HG03520 (cell line): ENCODE data around the gene POU5F1.

ENCODE experiments used
- ATAC-seq: cut with Tn5 transposase; IDR thresholded peaks from one replicate; pipeline ENCODE4 v1.9.1; 2021; ENCODE audit warnings: mild to moderate bottlenecking, moderate library complexity; ENCODE audit not compliant: unreplicated experiment

POU5F1 gene

DNA sequence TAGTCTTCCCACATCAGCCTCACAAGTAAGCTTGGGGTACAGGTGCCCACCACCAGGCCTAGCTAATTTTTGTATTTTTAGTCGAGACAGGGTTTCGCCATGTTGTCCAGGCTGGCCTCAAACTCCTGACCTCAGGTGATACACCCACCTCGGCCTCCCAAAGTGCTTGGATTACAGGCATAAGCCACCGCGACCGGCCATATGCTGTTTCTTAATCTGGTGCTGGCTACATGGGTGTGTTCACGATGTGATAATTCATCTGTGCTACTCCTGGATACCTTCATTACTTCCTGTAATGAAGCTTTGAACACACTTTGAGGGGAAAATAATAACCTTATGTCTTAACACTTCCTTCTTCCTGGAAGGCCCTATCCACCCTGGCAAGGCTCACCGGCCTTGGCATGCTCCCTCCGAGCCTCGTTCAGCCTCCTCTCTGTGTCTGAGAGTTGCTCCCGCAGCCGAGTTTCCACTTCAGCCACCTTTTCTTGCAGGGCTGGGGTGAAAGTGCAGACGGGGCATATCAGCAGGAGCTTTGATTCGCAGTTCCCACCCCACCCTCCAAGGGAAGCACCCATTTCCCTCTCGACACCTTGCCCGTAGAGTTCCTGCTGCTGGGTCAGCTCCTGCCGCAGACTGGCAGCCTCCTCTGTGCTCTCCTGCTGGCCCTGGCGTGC is 26.0 kb downstream of the POU5F1 start:
- ATAC-seq, result no peak

DNA sequence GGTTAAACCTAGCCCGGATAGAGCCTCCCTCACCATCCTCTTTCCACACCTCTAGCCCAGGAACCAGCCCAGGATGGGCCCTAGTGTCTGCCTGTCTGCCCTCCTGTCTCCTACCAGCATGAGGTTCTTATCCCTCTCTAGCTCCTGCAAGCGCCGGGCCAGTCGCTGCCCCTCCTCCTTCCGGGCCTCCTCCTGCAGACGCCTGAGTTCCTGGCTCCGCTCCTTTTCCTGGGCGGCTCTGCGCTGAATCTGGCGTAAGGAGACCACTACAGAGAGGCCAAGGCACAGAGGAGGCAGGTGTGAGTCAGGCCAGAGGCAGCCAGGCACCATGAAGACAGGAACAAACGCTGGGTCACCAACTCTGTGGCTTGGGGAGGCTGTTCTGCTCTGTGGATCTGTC is 27.3 kb downstream of the POU5F1 start:
- ATAC-seq, result no peak

DNA sequence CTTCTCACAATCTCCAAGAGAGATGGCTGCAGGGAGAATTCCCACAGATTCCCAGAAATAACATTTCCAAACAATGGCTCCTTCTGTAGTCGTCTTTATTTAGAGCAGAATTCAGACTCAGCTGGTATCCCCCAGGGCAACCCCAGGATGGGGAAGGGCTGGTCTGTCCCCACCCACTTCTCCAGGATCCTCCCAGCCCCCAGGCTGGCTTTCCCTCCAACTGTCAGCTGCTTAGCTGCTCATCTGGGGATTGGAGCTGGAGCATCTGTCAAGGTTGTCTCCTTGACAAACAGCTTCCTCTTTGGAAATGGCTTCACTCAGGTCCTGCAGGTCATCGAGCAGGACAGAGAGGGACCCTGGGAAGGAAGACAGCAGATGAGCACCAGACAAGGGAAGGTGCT is 28.1 kb downstream of the POU5F1 start:
- no peak for ATAC-seq

DNA sequence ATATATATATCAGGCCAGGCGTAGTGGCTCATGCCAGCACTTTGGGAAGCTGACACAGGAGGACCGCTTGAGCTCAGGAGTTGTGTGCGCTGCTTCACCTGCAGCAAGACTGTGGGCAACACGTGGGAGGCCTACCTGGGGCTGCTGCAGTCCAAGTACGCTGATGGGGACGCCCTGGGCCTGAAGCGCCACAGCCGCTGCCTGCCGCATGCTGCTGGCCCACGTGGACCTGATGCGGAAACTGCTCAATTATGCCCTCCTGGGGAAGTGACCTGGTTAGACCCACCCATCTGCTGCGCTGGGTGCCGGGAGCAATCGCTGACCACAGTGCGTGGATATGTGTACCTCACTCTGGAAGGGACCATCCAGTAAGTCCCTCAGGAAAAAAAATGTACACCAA is 29.8 kb downstream of the POU5F1 start:
- no peak for ATAC-seq

DNA sequence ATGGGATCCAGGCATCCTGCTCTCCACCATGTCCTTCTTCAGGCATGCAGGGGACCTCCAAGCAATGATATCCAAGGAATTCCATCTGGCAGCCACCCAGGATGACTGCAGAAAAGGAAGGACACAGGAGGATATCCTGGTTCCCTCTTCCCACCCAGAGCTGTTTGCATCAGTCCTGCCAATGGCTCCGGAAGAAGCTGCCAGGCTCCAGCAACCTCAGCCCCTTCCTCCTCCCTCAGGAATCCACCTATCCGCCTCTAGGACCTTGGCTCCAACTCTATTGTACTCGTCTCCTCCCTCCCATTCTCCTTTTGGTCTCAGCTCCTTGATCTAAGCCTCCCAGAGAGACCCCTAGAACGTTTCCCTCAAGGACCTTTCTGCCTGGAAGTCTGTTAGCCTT is 30.9 kb downstream of the POU5F1 start:
- no peak for ATAC-seq

DNA sequence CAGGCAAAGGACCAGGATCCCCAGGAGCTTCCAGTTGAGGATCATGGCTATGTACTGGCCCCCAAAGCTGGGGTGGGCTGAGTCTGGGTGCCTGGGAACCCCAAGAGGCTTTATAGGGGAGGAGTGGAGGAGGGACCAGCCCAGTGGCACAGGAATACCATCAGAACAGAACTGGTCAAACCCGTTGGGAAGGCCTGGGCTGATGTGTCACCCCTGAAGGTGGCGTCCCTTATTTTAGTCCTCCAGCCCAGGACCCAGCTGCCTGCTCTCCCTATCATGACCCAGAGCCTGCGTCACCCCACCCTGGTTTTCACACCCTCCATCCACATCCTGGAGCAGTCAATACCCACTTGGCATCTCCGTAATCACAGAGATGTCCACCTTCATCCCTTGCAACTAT is 31.5 kb downstream of the POU5F1 start, which contains the start of gene PSORS1C2:
Gene PSORS1C2, minus strand, starts transcription at position 85 of the 400 bp plus-strand sequence. Its CDS starts 40 bp downstream, at position 45.
- ATAC-seq, result no peak

DNA sequence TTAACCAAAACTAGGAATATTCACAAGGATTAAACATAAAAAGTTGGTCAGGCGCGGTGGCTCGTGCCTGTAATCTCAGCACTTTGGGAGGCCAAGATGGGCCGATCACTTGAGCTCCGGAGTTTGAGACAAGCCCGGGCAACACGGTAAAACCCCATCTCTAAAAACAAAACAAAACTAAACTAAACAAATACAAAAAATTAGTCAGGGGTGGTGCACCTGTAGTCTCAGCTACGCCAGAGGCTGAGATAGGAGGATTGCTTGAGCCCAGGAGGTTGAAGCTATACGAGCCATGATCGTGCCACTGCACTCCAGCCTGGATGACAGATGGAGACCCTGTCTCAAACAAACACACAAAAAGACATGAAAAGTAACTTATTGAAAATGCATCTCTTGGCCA is 34.8 kb downstream of the POU5F1 start:
- no peak for ATAC-seq

DNA sequence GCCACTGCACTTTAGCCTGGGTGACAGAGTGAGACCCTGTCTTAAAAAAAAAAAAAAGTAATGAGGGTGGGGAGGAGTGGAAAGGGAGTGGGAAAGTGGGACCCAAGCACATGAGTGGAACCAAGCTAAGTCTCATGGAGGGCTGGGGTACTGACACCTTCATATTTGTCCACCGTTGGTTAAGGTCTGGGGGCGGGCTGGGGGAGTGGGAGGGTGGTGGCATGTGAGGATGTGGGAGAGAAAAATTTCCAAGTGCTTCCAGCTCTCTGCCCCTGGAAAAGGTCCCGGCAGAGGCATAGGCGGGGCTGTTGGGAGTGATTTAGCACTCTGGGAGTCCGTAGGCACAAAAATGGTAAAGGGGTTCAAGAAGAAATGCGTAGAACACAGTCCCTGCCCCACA is 37.7 kb downstream of the POU5F1 start:
- ATAC-seq, result no peak

DNA sequence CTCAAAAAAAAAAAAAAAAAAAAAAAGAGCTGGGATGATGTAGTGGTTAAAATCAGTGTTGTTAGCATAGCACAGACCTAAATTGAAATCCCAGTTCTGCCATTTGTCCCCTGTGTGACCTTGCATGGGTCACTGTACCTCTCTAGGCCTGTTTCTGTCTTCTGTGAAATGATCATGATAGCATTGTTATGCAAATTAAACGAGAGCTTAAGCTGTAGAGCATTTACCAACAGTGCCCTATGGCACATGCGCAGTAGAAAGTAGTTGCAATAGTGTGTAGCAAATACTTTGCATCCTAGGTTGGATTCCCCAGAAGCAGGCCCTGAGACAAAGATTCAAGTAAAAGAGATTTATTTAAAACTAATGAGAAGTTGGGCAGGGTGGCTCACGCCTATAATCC is 38.9 kb downstream of the POU5F1 start:
- no peak for ATAC-seq

DNA sequence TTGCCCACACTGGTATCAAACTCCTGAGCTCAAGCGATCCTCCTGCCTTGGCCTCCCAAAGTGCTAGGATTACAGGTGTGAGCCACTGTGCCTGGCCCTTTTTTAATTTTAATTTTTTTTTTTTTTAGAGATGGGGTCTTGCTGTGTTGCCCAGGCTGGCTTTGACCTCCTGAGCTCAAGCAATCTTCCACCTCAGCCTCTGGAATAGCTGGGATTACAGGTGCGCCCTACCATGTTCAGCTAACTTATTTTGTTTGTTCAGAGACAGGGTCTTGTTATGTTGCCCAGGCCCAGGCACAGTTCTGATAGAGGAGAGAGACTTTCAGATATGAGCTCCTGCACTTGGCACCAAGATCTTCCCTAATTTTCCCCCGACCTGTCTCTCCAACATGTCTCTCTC is 39.7 kb downstream of the POU5F1 start:
- no peak for ATAC-seq

DNA sequence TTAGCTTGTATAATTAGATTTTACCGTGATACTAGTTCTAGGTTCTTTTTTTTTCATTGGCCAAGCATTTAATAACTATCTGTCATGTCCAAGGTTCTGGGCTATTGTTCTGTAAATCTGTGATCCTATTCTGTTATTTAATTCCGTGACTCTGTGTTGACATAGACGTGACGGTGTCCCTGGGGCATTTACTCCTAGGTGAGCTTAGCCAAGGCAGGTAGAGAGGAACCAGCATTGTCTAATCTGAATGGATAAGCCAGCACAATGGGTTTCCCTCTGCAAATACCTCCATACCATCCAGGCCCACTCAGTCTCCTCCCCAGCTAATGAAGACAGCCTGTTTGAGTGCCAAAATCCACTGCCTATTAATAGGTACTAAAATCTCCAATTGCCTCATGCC is 41.4 kb downstream of the POU5F1 start:
- ATAC-seq, result no peak

DNA sequence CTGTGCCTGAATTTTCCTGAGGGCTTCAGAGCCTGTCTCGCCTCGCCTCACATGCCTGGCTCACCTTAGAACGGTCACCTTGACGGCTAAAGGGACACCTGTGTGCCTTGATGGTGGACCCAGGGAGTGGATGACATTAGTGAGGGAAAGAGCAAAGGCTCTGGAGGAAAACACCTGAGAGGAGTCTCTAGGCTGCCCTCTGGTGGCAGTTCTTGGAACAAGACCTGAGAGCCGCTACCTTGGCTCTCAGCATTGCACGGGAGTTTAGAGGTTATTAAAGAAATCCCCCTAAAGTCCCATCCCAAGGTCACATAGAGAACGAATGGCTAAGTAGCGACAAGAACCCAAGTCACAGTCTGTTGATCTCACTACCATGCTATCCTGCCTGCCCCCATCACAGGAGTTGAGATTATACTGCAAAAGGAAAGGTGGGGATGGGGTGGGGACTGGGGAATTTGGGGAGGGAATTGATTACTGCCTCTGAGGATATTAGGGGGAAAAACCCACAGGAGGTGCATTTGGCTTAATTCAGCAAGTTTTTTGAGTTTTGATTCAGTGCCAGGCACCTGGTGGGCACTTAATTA is 42.3 kb downstream of the POU5F1 start:
- no peak for ATAC-seq

DNA sequence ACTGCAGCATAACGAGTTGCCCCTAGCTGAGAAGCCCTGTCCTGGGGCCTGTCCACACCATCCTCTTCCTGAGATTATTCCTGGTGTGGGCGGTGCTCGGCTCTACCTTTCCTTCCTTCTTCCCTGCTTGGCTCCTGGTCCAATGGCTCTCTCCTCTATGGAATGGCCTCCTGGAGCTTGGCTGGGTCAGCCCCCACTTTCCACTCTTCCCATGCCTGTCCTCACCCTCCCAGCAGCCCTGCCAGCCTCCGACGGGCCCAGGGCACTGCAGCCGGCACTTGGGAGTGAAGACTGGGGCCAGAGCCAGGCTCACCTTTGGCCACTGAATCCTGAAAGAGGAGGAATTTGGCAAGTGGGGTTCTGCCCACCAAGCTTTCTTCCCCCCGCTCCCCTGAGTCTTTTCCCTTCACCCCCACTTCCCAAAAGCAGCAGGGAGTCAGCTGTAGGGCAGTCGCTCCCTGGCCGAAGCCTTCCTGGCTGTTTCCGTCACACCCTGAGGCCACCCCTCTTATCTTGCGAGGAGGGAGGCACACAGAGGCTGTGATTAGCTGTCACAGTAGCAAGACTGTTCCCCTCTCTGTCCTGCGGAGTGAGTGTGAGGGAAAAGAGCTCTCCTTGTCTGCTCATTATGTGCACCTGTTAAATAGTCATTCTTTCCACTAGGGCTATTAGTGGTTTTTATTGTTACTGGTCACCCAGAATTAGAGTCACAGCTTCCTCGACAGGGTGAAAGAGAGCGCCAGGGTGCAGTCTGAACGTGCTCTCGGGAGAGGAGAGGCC is 43.9 kb downstream of the POU5F1 start:
- ATAC-seq, result no peak

DNA sequence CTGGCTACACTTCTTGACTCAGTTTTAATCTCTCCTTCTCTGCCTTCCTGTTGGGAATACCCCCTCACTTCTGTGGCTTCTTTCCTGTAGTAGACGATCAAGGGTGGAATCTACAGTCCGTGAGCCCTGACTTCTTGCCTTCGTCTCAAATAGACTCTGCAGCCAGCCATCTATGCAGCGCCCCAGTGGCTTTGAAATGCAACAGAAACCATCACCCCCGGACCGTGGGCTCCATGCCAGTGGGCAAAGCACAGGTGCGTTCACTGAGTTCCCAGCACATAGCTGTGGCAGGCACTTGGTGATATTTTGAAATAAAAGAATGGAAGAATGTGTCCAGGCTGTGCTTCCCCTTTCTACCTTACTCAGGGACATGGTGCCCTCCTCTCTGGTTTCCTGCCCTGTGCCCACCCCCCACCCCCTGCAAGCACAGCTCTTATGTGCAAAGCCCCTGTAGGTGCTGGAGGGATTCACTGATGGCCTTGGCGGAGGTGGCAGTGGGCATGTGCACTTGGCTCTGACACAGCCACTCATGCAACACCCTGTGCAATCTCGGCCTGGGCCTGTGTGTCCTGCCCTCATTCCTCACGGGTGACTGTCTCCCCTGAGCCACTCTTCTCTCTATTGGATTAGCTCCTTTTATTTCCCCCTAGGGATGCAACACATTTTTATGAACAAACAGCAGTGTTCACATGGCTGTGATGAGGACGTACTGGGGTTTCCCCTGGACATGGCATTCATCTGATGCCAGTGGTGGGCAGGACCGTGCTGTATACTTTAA is 44.7 kb downstream of the POU5F1 start:
- ATAC-seq, result no peak

DNA sequence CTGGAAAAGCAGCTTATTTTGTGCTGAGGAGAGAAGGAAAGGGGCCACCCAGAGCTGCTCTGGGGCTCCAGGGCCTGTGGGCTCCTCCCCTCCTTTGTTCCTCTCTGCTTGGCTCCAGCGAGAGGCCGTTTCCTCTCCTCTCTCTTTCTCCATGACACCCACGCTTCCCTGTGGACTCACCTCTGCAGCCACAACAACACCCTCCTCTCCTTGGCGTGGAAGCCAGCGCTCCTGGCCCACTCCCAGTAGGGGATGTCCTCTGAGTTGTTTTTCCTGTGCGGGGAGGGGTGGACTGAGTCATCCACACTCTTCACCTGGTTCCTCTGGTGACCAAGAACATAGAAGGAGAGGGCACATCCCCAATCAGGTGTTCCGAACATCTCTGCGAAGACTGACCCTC is 45.3 kb downstream of the POU5F1 start:
- no peak for ATAC-seq

DNA sequence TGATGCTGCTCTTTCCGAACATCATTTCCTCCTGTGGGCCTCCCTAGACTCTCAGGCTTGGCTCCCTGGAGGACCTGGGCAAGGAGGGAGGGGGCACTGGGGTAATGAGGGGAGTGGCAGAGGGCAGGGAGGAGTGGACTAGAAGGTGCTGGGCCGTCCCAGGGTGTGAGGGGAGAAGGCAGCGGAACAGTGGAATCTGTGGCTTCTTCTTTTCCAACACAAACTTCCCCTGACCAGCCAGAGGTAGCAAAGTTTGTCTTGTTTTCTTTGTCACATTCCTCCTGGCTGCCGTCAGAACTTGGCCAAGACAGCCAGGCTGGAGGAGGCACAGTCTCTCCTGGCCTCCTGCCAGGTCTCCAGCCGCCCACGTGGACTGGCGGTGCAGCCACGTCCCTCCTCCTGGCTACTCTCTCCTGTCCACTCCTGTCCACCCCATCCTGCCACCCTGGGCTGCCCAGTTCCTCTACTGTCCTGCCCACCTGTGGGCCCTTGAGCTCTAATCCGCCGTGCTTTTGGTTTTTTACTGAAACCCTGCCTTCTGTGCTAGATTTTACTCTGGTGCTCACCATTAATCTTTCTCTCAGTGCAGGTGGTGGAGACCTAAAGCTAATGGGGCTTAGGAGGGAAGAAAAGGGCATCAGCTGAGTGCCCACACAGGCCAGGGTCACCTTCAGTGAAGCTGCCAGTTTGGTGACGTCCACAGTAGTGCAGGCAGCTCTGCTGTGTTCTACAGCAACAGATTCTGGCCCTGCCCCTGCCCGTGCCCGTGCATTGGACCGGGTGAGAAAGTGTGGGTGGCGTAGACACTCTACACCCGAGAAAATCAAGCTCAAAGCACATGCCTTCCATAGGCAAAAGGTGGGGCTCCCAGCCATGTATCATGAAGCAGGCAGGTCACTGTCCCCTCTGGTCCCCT is 47.4 kb downstream of the POU5F1 start:
- ATAC-seq, result no peak

DNA sequence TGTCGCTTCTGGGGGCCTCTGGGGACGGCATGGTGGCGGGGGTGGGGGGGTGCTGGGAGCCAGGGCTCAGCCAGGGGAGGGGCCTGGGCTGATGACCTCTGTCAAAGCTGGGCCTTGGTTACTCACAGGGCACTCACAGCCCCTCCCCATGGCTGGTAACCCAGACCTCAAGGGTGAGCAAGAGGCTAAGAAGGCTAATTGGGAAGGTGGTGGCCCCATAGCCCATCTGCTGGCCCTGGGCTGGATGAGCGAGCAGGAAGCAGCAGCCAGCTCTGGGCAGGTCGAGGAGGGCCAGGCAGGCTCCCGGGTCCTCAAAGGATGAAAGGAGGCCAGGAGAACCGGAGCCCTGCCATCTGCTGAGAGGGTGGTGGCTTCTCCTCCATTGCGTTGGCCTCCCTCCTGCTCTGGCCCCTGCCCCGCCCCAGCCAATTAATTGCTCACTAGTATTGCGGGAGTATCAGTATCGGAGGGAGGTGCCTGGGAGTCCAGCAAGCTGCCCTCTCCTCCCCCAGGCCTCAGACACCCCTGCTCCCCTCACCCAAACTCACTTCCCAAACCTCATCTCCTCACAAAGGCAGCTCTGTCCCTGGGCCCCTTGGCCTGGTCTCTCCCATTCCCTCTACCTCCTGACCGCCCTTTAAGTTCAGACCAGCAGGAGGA is 49.2 kb downstream of the POU5F1 start:
- ATAC-seq, result no peak

DNA sequence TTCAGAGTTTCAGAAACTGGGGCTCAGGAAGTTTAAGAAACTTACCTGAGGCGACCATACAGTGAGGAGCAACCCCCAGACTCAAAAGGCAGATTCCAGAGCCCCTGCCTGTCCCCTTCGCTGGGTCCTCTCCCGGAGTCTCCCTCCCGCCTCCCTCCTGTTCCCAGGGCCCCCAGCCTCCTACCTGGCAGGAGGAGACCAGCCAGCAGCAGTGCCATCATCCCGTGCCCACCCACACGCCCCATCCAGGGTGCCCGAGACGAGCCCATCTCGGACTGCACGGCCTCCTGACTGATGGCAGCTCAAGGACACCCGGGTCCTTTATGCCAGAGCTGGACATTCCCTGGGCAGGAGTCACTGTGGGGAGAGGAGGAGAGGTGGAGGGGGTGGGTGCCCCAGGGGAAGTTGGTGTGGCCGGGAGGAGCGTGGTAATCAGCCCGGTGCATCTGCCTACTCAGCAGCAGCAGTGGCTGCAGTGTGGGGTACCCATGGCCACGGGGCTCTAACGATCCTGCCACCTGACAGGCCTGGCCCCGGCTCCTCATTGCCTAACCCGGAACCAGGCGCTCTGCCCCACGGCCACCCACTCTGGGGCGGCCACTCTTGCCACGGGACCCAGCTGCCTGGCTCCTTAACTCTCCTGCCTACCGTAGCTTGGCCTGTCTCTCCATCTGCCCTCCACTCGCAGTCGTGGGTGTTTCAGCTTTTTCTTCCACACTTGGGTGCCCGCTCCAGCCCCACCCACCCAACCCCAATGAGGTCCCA is 50.1 kb downstream of the POU5F1 start, which contains the start of gene CDSN:
Gene CDSN, minus strand, starts transcription at position 296 of the 765 bp plus-strand sequence. Its CDS starts 27 bp downstream, at position 269.
- ATAC-seq, result no peak

DNA sequence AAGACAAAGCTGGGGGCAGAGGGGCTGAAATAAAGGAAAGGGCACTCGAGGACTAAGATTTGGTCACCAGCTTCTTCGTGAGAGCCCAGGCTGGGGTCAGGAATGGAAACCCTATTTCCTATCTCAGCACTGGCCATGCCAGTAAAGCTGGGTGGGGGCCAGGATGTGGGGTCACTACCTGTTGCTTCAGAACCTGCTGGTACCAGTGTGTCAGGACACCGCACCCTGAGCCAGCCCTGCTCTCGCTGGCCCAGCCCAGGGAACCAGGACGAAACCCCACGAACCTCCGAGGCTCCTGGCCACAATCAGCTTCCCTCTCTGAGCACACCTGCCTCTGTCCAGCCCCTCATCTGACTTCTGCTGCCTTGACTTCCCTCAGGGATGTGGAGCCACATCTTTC is 52.3 kb downstream of the POU5F1 start:
- no peak for ATAC-seq
